HG02798 (cell line): ENCODE data around the gene GPR142.
A peak's percentile ranks its signal among the peaks of the same experiment; 100 is the strongest.

Experiments used
- ATAC-seq: cut with Tn5 transposase; IDR thresholded peaks from one replicate; pipeline ENCODE4 v1.9.1; 2021; ENCODE audit warnings: mild to moderate bottlenecking; ENCODE audit not compliant: unreplicated experiment, poor library complexity

GPR142 gene

GRCh38 chr17:74417178-74418045, 50.1 kb downstream of the GPR142 start:
- ATAC-seq = peak; percentile 79

GRCh38 chr17:74419928-74420411, 52.7 kb downstream of the GPR142 start:
- ATAC-seq = no peak
